Astrocyte (in vitro differentiated cells and primary cell): ENCODE data around the gene AQP2. TPM values are rescaled to one million over a fixed set of nuclear protein-coding genes. Genes with fewer than 3 reads are reported as not detected.

ENCODE experiments used
- DNase-seq: peaks from one replicate; pipeline ENCODE4 v3.0.0-alpha.2; 2010; ENCODE audit warnings: low read depth
- FAIRE-seq: peaks from 2 replicates; lab custom pipeline; 2011; peaks lifted over from hg19 to GRCh38; lab: Jason Lieb, UNC
- H2AFZ ChIP-seq: 2 replicates; pipeline ENCODE4 v1.6.0; 2012; ENCODE audit warnings: low read depth, low read length, inconsistent platforms
- H3K27ac ChIP-seq: 2 replicates; pipeline ENCODE4 v1.5.1; 2011; ENCODE audit warnings: low read depth, low read length, inconsistent platforms
- H3K27me3 ChIP-seq: 2 replicates; pipeline ENCODE4 v1.6.0; 2011; ENCODE audit warnings: low read length, inconsistent platforms; ENCODE audit not compliant: insufficient read depth
- H3K36me3 ChIP-seq: 2 replicates; pipeline ENCODE4 v1.5.1; 2011; ENCODE audit warnings: low read length, inconsistent platforms; ENCODE audit not compliant: insufficient read depth
- H3K4me1 ChIP-seq: 2 replicates; pipeline ENCODE4 v1.5.1; 2011; ENCODE audit warnings: low read length, inconsistent platforms; ENCODE audit not compliant: insufficient read depth
- H3K4me2 ChIP-seq: 2 replicates; pipeline ENCODE4 v1.6.0; 2012; ENCODE audit warnings: low read length, inconsistent platforms
- H3K4me3 ChIP-seq: 2 replicates; pipeline ENCODE4 v1.5.1; 2011; ENCODE audit warnings: low read depth, mild to moderate bottlenecking, low read length, inconsistent platforms; ENCODE audit not compliant: insufficient read depth
- H3K79me2 ChIP-seq: 2 replicates; pipeline ENCODE4 v1.6.0; 2012; ENCODE audit warnings: mild to moderate bottlenecking, low read length, inconsistent platforms; ENCODE audit not compliant: insufficient read depth
- H3K9ac ChIP-seq: 2 replicates; pipeline ENCODE4 v1.6.0; 2012; ENCODE audit warnings: mild to moderate bottlenecking, low read length, inconsistent platforms
- H3K9me3 ChIP-seq: 2 replicates; pipeline ENCODE4 v1.5.1; 2012; ENCODE audit warnings: low read depth, mild to moderate bottlenecking, low read length, inconsistent platforms; ENCODE audit not compliant: insufficient read depth
- H4K20me1 ChIP-seq: 2 replicates; pipeline ENCODE4 v1.6.0; 2012; ENCODE audit warnings: low read length, inconsistent platforms; ENCODE audit not compliant: insufficient read depth
- H3K27ac Mint-ChIP-seq: one replicate; pipeline ENCODE4 v1.8.0; 2021; ENCODE audit warnings: mild to moderate bottlenecking, mixed read lengths; ENCODE audit not compliant: unreplicated experiment
- H3K27me3 Mint-ChIP-seq: one replicate; pipeline ENCODE4 v1.8.0; 2021; ENCODE audit warnings: low read depth, mixed read lengths; ENCODE audit not compliant: unreplicated experiment
- H3K36me3 Mint-ChIP-seq: one replicate; pipeline ENCODE4 v1.8.0; 2021; ENCODE audit warnings: low read depth, mixed read lengths; ENCODE audit not compliant: unreplicated experiment
- H3K4me1 Mint-ChIP-seq: one replicate; pipeline ENCODE4 v1.8.0; 2021; ENCODE audit warnings: low read depth, mixed read lengths; ENCODE audit not compliant: unreplicated experiment
- H3K4me3 Mint-ChIP-seq: one replicate; pipeline ENCODE4 v1.8.0; 2021; ENCODE audit warnings: mild to moderate bottlenecking, moderate library complexity, mixed read lengths; ENCODE audit not compliant: unreplicated experiment
- H3K9me3 Mint-ChIP-seq: one replicate; pipeline ENCODE4 v1.8.0; 2021; ENCODE audit warnings: mild to moderate bottlenecking, mixed read lengths; ENCODE audit not compliant: unreplicated experiment
- EZH2 ChIP-seq: IDR thresholded peaks from 2 replicates; pipeline ENCODE4 v1.6.1; 2012; ENCODE audit warnings: mild to moderate bottlenecking, low read length, inconsistent platforms; ENCODE audit not compliant: insufficient read depth
- total RNA-seq: library from RNA; stranded (reverse); gene quantifications from 2 replicates; pipeline ENCODE4 v1.2.1, GENCODE V29; 2021
- TF ChIP-seq, protein P1 (sequence below): IDR thresholded peaks from 2 replicates; pipeline ENCODE4 v1.5.1; 2011; ENCODE audit warnings: low read depth, mild to moderate bottlenecking, inconsistent platforms, low read length, moderate library complexity; ENCODE audit not compliant: insufficient read depth

AQP2 gene
- total RNA-seq, 1 donor from 2014 or later = not detected

DNA sequence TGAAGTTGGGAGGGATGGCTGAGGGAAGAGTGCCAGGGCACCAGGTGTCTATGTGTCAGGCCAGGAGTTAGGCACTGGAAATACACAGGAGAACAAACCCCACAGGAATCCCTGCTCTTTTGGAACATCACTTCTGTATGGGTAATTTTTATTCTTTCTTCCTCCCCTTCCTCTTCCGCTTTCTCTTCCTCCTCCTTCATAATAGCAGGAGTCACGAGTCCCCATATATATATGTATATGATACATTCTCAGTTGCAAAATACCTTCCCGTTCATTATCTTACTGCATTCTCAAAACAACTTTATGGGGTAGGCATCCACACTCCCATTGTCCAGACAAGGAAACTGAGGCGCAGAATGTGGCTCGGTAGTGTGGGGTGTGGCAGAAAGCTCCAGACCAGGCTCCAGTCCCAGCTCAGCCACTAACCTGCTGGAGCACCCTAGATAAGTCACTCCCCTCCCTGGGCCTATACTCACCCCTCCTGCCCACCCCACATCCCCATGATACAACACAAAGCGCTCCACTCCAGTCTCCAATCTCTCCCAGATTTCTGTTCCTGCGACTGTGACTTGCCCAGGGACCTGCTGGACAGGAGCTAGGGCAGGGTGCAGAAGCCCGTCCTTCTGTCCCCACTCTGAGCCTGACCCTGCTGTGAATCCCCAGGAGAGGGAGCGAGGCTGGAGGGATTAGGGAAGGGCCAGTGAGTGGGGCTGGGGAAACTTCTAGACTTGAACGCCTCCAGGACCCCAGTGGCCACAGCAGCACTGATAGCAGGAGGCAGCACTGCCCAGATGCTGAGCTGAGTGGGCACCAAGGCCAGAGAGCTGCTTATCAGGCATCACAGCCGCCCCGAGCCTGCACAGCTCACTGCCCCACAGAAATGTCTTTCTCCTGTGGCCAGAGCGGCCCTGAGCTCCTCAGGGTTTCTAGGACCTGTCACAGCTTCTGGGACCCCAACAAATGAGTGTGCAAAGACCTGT lies 1.4 kb upstream of the AQP2 start:
- Histone ChIP-seq H3K36me3 (no peaks in the 10 kb centered on the region), H3K4me3 (no peak overlapping the region), H2AFZ (no peak overlapping the region), H3K9me3 (no peaks in the 10 kb centered on the region), H3K4me1 (peaks cover 3% of the 10 kb centered on the region), H3K9ac (no peak overlapping the region), H3K4me2 (no peak overlapping the region), H3K27me3 (peaks cover 12% of the 10 kb centered on the region), H4K20me1 (no peaks in the 10 kb centered on the region), H3K79me2 (no peaks in the 10 kb centered on the region), H3K27ac (no peak overlapping the region)
- no peak for TF ChIP-seq EZH2
- TF ChIP-seq, protein P1, sequence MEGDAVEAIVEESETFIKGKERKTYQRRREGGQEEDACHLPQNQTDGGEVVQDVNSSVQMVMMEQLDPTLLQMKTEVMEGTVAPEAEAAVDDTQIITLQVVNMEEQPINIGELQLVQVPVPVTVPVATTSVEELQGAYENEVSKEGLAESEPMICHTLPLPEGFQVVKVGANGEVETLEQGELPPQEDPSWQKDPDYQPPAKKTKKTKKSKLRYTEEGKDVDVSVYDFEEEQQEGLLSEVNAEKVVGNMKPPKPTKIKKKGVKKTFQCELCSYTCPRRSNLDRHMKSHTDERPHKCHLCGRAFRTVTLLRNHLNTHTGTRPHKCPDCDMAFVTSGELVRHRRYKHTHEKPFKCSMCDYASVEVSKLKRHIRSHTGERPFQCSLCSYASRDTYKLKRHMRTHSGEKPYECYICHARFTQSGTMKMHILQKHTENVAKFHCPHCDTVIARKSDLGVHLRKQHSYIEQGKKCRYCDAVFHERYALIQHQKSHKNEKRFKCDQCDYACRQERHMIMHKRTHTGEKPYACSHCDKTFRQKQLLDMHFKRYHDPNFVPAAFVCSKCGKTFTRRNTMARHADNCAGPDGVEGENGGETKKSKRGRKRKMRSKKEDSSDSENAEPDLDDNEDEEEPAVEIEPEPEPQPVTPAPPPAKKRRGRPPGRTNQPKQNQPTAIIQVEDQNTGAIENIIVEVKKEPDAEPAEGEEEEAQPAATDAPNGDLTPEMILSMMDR = no peak
- Mint-ChIP-seq H3K27ac (no peak overlapping the region), H3K4me1 (peaks cover 3% of the 10 kb centered on the region), H3K9me3 (no peaks in the 10 kb centered on the region), H3K36me3 (no peaks in the 10 kb centered on the region), H3K4me3 (no peak overlapping the region), H3K27me3 (peaks cover 49% of the 10 kb centered on the region)
- FAIRE-seq = no peak
- DNase-seq = no peak

DNA sequence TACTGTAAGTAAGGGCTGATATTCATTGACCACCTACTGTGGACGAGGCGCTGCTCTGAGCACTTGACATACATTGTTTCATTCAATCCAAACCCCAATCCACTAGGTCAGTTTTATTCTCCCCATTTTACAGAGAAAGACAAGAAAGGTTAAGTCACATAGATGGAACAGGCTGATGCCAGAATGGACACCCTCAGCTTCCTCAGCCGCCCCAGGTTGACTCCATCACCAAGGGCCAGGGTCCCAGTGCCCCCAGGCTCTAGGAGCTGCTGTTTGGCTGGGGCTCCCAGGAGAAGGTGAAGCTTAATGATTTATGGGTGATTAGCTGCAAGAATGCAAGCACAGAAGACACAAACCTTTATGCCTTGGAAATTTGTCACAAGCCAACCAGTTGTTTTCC lies 671 bp upstream of the AQP2 start:
- no peak overlapping the region for H3K4me2 ChIP-seq
- no peaks in the 10 kb centered on the region for H3K9me3 ChIP-seq
- DNase-seq (no peak), FAIRE-seq (no peak)
- H2AFZ ChIP-seq = no peak overlapping the region
- H3K9ac ChIP-seq = no peak overlapping the region
- no peak for TF ChIP-seq EZH2
- TF ChIP-seq, protein P1 = no peak
- no peaks in the 10 kb centered on the region for H3K36me3 ChIP-seq
- no peaks in the 10 kb centered on the region for H3K36me3 Mint-ChIP-seq
- H3K4me1 Mint-ChIP-seq = peaks cover 3% of the 10 kb centered on the region
- H3K27ac Mint-ChIP-seq = no peak overlapping the region
- H4K20me1 ChIP-seq = no peaks in the 10 kb centered on the region
- H3K27ac ChIP-seq = no peak overlapping the region
- no peak overlapping the region for H3K4me3 ChIP-seq
- H3K27me3 ChIP-seq = peaks cover 19% of the 10 kb centered on the region
- peaks cover 3% of the 10 kb centered on the region for H3K4me1 ChIP-seq
- H3K9me3 Mint-ChIP-seq = no peaks in the 10 kb centered on the region
- no peaks in the 10 kb centered on the region for H3K79me2 ChIP-seq
- H3K4me3 Mint-ChIP-seq = no peak overlapping the region
- H3K27me3 Mint-ChIP-seq = peaks cover 53% of the 10 kb centered on the region
